ENCODE results near the gene SEMA3B.

- TF ChIP-seq POU2F2 (IDR thresholded peaks at IDR 0.05; ENCODE audit: low read depth, low read length) (no peak), POLR2AphosphoS5 (IDR thresholded peaks at IDR 0.05; ENCODE audit: low read depth, low read length) (no peak), POLR2A (IDR thresholded peaks at IDR 0.05; ENCODE audit: low read depth, low read length) (no peak)
These were observed 56.7 kb downstream of the SEMA3B start for GRCh38 chr3:50325497-50326181.
